ENCODE data around the gene TRPM2.

DNA sequence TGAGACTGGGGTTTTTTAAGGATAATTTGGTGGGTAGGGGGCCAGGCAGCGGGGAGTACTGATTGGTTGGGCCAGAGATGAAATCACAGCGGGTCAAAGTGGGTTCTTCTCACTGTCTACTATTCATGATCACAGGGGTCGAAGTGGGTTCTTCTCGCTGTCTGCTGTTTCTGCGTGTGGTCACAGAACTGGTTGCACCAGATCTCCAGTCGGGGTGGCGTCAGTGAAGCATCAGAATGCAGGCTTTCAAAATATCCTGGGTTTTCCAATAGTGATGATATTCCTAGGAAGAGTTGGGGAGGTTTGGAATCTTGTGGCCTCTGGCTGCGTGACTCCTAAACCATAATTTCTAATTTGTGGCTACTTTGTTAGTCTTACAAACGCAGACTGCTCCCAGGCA lies 45.1 kb downstream of the TRPM2 start:
- TF ChIP-seq POLR2A (IDR thresholded peaks at IDR 0.05; ENCODE audit: low read depth) (no peak), EP300 (IDR thresholded peaks at IDR 0.05) (no peak), POLR2AphosphoS5 (IDR thresholded peaks at IDR 0.05) (no peak)
- TF ChIP-seq, protein P1, sequence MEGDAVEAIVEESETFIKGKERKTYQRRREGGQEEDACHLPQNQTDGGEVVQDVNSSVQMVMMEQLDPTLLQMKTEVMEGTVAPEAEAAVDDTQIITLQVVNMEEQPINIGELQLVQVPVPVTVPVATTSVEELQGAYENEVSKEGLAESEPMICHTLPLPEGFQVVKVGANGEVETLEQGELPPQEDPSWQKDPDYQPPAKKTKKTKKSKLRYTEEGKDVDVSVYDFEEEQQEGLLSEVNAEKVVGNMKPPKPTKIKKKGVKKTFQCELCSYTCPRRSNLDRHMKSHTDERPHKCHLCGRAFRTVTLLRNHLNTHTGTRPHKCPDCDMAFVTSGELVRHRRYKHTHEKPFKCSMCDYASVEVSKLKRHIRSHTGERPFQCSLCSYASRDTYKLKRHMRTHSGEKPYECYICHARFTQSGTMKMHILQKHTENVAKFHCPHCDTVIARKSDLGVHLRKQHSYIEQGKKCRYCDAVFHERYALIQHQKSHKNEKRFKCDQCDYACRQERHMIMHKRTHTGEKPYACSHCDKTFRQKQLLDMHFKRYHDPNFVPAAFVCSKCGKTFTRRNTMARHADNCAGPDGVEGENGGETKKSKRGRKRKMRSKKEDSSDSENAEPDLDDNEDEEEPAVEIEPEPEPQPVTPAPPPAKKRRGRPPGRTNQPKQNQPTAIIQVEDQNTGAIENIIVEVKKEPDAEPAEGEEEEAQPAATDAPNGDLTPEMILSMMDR (IDR thresholded peaks at IDR 0.05), result no peak
